Panc1 (cell line): ENCODE measurements around the gene PRF1. TPM values are rescaled to one million over a fixed set of nuclear protein-coding genes. Genes with fewer than 3 reads are reported as not detected.

Experiments used
- ATAC-seq: fragments of 200-7000 bp; cut with Tn5 transposase; 2 replicates; pipeline ENCODE4 v1.9.1; 2020; ENCODE audit warnings: mild to moderate bottlenecking, moderate library complexity
- BruUV-seq: library from RNA; stranded (reverse); fragments of 400-500 nt; replicated peaks from 2 replicates; lab custom pipeline; 2021; lab: Mats Ljungman, UMichigan
- CTCF ChIA-PET: fragments of 300-600 bp; sonication (Branson Sonifier 250); formaldehyde crosslinking; loops from one replicate; lab custom pipeline; 2022; ENCODE audit warnings: antibody characterized with exemption; lab: Charles Lee
- POLR2A ChIA-PET: fragments of 300-600 bp; sonication (Branson Sonifier 250); formaldehyde crosslinking; loops from one replicate; lab custom pipeline; 2022; ENCODE audit warnings: antibody characterized with exemption; lab: Charles Lee
- DNase-seq: peaks from one replicate; pipeline ENCODE4 v3.0.0-alpha.2; 2010; ENCODE audit warnings: low read depth, low spot score
- H3K27ac ChIP-seq: 2 replicates; pipeline ENCODE4 v1.5.1; 2011; ENCODE audit warnings: mild to moderate bottlenecking, low read length, inconsistent platforms
- H3K27me3 ChIP-seq: fragments of 200-500 bp; sonication (Bioruptor generic); 2 replicates; pipeline ENCODE4 v1.6.0; 2014; ENCODE audit warnings: low read length, inconsistent platforms; ENCODE audit not compliant: control insufficient read depth, insufficient read depth
- H3K36me3 ChIP-seq: fragments of 200-500 bp; sonication (Bioruptor generic); 2 replicates; pipeline ENCODE4 v1.5.1; 2014; ENCODE audit warnings: inconsistent platforms, mild to moderate bottlenecking, low read length, moderate library complexity; ENCODE audit not compliant: control insufficient read depth, insufficient read depth
- H3K4me1 ChIP-seq: 2 replicates; pipeline ENCODE4 v1.5.1; 2011; ENCODE audit warnings: inconsistent platforms, mild to moderate bottlenecking, low read length, moderate library complexity; ENCODE audit not compliant: control insufficient read depth, insufficient read depth
- H3K4me3 ChIP-seq, 2 experiments: 2 replicates each; pipeline ENCODE4 v1.5.1; 2011 to 2012; ENCODE audit warnings: low read depth in 2 of 2, low read length in 2 of 2, mild to moderate bottlenecking in 2 of 2, inconsistent platforms in 1 of 2, moderate library complexity in 1 of 2
- H3K9me3 ChIP-seq: fragments of 200-500 bp; sonication (Bioruptor generic); 2 replicates; pipeline ENCODE4 v1.5.1; 2014; ENCODE audit warnings: low read depth, mild to moderate bottlenecking, inconsistent platforms, low read length, moderate library complexity; ENCODE audit not compliant: control insufficient read depth, insufficient read depth
- POLR2AphosphoS5 ChIP-seq: IDR thresholded peaks from 2 replicates; pipeline ENCODE4 v1.6.1; 2012; ENCODE audit warnings: mild to moderate bottlenecking, low read depth, low read length, moderate library complexity
- SIN3A ChIP-seq: IDR thresholded peaks from 2 replicates; pipeline ENCODE4 v1.6.1; 2012; ENCODE audit warnings: low read depth, mild to moderate bottlenecking, low read length, moderate library complexity, borderline replicate concordance; ENCODE audit not compliant: insufficient read depth
- TCF7L2 ChIP-seq: IDR thresholded peaks from 2 replicates; pipeline ENCODE4 v1.6.1; 2011; ENCODE audit warnings: mild to moderate bottlenecking, low read depth, low read length, inconsistent platforms
- in situ Hi-C: cut with HindIII; loops from 2 replicates; pipeline ENCODE4 v1.10.0; 2016; ENCODE audit warnings: low sequenced_read_pairs, low pct_unique_long_range_greater_than_20kb
- intact Hi-C: fragments of 100-400 bp; cut with micrococcal nuclease; formaldehyde crosslinking; loops from one replicate; pipeline ENCODE4 v1.10.0; 2022; ENCODE audit not compliant: unreplicated experiment
- total RNA-seq: library from RNA; stranded (reverse); gene quantifications from one replicate; pipeline ENCODE4 v1.2.1, GENCODE V29; 2021; ENCODE audit not compliant: unreplicated experiment
- TF ChIP-seq, protein P1 (sequence below), 2 experiments: IDR thresholded peaks; 2 replicates each; pipeline ENCODE4 v1.6.1; 2011 to 2012; ENCODE audit warnings: low read depth in 2 of 2, control low read depth in 1 of 2, low read length in 1 of 2, mild to moderate bottlenecking in 1 of 2, moderate library complexity in 1 of 2; ENCODE audit not compliant: insufficient read depth in 1 of 2
- TF ChIP-seq, protein P2 (sequence below): fragments of 450-650 bp; IDR thresholded peaks from 2 replicates; pipeline ENCODE4 v1.5.1; 2017; ENCODE audit warnings: mild to moderate bottlenecking

Gene PRF1
- total RNA-seq, 1 experiment from 2014 or later: not detected

DNA sequence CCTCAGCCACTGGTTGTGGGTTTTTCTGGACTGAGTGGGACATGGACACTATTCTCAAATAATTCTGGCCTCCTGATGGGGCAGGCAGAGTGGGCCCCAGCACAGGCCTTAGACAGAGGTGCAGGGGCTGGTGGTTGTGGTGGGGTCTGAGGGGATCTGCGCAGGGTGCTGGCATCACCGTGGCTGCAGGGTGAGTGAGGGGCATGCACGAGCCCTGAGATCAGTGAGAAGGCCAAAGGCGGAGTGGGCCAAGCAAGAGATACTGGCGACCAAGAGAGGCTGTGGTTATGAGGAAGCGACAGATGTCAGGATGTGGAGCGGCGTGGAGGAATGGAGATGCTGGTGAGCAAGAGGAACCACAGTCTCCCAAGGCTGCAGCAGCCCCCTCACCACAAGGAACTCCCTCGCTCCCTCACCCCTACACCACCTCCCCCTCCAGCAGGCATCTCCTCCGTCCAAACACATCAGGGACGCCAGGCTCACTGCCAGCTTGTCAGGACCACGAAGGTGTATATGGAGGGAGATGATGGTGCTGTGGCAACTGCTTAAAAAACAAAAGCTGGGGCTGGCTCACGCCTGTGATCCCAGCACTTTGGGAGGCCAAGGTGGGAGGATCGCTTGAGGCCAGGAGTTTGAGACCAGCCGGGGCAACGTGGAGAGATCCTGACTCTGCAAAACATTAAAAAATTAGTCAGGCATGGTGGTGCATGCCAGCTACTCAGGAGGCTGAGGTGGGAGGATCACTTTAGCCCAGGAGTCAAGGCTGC lies 9.6 kb downstream of the PRF1 start:
- Histone ChIP-seq H3K9me3 (no peaks in the 10 kb centered on the region), H3K36me3 (no peaks in the 10 kb centered on the region), H3K27ac (no peak overlapping the region), H3K4me3 (no peak overlapping the region), H3K27me3 (peaks cover 12% of the 10 kb centered on the region), H3K4me1 (no peaks in the 10 kb centered on the region)
- ChIA-PET POLR2A (no interaction called here), CTCF (no interaction called here)
- in situ Hi-C loops (no loop called here), intact Hi-C loops (no loop called here)
- ATAC-seq: no peak
- no TSS peak for BruUV-seq
- DNase-seq: no peak
- TF ChIP-seq POLR2AphosphoS5 (no peak), TCF7L2 (no peak), SIN3A (no peak)
- TF ChIP-seq, protein P1, sequence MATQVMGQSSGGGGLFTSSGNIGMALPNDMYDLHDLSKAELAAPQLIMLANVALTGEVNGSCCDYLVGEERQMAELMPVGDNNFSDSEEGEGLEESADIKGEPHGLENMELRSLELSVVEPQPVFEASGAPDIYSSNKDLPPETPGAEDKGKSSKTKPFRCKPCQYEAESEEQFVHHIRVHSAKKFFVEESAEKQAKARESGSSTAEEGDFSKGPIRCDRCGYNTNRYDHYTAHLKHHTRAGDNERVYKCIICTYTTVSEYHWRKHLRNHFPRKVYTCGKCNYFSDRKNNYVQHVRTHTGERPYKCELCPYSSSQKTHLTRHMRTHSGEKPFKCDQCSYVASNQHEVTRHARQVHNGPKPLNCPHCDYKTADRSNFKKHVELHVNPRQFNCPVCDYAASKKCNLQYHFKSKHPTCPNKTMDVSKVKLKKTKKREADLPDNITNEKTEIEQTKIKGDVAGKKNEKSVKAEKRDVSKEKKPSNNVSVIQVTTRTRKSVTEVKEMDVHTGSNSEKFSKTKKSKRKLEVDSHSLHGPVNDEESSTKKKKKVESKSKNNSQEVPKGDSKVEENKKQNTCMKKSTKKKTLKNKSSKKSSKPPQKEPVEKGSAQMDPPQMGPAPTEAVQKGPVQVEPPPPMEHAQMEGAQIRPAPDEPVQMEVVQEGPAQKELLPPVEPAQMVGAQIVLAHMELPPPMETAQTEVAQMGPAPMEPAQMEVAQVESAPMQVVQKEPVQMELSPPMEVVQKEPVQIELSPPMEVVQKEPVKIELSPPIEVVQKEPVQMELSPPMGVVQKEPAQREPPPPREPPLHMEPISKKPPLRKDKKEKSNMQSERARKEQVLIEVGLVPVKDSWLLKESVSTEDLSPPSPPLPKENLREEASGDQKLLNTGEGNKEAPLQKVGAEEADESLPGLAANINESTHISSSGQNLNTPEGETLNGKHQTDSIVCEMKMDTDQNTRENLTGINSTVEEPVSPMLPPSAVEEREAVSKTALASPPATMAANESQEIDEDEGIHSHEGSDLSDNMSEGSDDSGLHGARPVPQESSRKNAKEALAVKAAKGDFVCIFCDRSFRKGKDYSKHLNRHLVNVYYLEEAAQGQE (IDR thresholded peaks at IDR 0.05; ENCODE audit: insufficient read depth in 1 of 2, low read depth in 2 of 2, low read length in 1 of 2): no peak
- TF ChIP-seq, protein P2, sequence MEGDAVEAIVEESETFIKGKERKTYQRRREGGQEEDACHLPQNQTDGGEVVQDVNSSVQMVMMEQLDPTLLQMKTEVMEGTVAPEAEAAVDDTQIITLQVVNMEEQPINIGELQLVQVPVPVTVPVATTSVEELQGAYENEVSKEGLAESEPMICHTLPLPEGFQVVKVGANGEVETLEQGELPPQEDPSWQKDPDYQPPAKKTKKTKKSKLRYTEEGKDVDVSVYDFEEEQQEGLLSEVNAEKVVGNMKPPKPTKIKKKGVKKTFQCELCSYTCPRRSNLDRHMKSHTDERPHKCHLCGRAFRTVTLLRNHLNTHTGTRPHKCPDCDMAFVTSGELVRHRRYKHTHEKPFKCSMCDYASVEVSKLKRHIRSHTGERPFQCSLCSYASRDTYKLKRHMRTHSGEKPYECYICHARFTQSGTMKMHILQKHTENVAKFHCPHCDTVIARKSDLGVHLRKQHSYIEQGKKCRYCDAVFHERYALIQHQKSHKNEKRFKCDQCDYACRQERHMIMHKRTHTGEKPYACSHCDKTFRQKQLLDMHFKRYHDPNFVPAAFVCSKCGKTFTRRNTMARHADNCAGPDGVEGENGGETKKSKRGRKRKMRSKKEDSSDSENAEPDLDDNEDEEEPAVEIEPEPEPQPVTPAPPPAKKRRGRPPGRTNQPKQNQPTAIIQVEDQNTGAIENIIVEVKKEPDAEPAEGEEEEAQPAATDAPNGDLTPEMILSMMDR: no peak

DNA sequence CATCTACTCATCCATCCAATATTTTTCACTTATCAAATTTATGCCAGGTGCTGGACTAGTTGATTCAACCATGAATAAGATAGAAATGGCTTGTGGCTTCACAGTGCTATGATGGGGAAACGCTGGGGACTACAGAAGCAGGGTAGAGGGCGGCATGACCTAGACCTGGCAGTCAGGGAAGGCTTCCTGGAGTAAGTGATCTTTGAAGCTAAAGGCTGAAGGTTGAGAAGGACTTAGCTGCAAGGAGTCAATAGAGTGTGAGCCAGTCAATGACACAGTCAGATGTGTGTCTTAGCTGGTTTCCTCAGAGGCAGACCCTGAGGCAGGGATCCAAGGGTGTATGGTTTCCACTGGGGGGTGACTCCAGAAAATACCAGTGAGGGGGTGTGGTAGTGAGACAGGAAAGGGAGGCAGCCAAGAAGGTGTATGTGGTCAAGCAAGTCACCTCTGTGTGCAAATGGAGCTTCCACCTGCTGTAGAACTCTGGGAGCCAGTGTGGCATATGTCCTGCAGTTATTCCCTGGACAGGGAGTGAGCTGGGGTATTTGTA lies 10.3 kb downstream of the PRF1 start:
- H3K4me1 ChIP-seq: no peaks in the 10 kb centered on the region
- TF ChIP-seq, protein P2: no peak
- TF ChIP-seq, protein P1 (IDR thresholded peaks at IDR 0.05; ENCODE audit: insufficient read depth in 1 of 2, low read depth in 2 of 2, low read length in 1 of 2): no peak
- TF ChIP-seq SIN3A: no peak
- no peak for TF ChIP-seq POLR2AphosphoS5
- TF ChIP-seq TCF7L2: no peak
- CTCF ChIA-PET: interaction anchor here (0.6 to 0.9 kb wide), 2 partner anchors 33 to 37 kb away, joined by 3 to 4 read pairs; no protein-coding TSS in a partner anchor
- DNase-seq: no peak
- no peaks in the 10 kb centered on the region for H3K36me3 ChIP-seq
- ATAC-seq: no peak
- in situ Hi-C loops: no loop called here
- no peak overlapping the region for H3K4me3 ChIP-seq
- H3K27me3 ChIP-seq: peaks cover 14% of the 10 kb centered on the region
- BruUV-seq: no TSS peak
- no peak overlapping the region for H3K27ac ChIP-seq
- intact Hi-C loops: no loop called here
- POLR2A ChIA-PET: no interaction called here
- no peaks in the 10 kb centered on the region for H3K9me3 ChIP-seq
